ENCODE data around the gene EMC9.

DNA sequence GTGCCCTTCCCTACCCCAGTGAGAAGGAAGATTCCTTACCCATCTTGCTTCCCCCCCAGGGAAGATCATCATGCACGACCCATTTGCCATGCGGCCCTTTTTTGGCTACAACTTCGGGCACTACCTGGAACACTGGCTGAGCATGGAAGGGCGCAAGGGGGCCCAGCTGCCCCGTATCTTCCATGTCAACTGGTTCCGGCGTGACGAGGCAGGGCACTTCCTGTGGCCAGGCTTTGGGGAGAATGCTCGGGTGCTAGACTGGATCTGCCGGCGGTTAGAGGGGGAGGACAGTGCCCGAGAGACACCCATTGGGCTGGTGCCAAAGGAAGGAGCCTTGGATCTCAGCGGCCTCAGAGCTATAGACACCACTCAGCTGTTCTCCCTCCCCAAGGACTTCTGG lies 37.9 kb downstream of the EMC9 start:
- TF ChIP-seq, protein P1, sequence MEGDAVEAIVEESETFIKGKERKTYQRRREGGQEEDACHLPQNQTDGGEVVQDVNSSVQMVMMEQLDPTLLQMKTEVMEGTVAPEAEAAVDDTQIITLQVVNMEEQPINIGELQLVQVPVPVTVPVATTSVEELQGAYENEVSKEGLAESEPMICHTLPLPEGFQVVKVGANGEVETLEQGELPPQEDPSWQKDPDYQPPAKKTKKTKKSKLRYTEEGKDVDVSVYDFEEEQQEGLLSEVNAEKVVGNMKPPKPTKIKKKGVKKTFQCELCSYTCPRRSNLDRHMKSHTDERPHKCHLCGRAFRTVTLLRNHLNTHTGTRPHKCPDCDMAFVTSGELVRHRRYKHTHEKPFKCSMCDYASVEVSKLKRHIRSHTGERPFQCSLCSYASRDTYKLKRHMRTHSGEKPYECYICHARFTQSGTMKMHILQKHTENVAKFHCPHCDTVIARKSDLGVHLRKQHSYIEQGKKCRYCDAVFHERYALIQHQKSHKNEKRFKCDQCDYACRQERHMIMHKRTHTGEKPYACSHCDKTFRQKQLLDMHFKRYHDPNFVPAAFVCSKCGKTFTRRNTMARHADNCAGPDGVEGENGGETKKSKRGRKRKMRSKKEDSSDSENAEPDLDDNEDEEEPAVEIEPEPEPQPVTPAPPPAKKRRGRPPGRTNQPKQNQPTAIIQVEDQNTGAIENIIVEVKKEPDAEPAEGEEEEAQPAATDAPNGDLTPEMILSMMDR (IDR thresholded peaks at IDR 0.05) = no peak
- TF ChIP-seq POLR2A (IDR thresholded peaks at IDR 0.05) = no peak

Measured in adrenal gland (tissue), 5 donors.